Endothelial cell of umbilical vein (primary cell): Measurements from ENCODE around the gene MAGEH1. TPM values are rescaled to one million over a fixed set of nuclear protein-coding genes. Genes with fewer than 3 reads are reported as not detected.
"Not testable (repeated sequence)": the region's sequence is repeated elsewhere in the genome, so short reads cannot be mapped to it uniquely, and the experiment has no call there.

Experiments
- BruUV-seq: library from RNA; stranded (reverse); fragments of 400-500 nt; replicated peaks from 2 replicates; lab custom pipeline; 2021; lab: Mats Ljungman, UMichigan
- CTCF ChIA-PET: fragments of 300-600, 350-600 bp; sonication (Branson Sonifier 250); formaldehyde crosslinking; loops from one replicate; lab custom pipeline; 2021; ENCODE audit warnings: antibody characterized with exemption, inconsistent platforms; lab: Charles Lee
- POLR2A ChIA-PET: fragments of 300-600, 350-600 bp; sonication (Branson Sonifier 250); formaldehyde crosslinking; loops from one replicate; lab custom pipeline; 2021; ENCODE audit warnings: antibody characterized with exemption, inconsistent platforms; lab: Charles Lee
- DNase-seq: peaks from one replicate; pipeline ENCODE4 v3.0.0-alpha.2; 2011; ENCODE audit warnings: low read depth, low spot score
- FAIRE-seq: peaks from 2 replicates; lab custom pipeline; 2011; peaks lifted over from hg19 to GRCh38; lab: Jason Lieb, UNC
- H2AFZ ChIP-seq: 2 replicates; pipeline ENCODE4 v1.6.0; 2012; ENCODE audit warnings: low read depth, low read length, control low read depth, inconsistent platforms
- H3K27ac ChIP-seq: 2 replicates; pipeline ENCODE4 v1.5.1; 2011; ENCODE audit warnings: low read depth, mild to moderate bottlenecking, control low read depth, low read length, moderate library complexity; ENCODE audit not compliant: insufficient read depth
- H3K27me3 ChIP-seq, 2 experiments: 2 replicates each; pipeline versions ENCODE4 v1.6.0 to v1.6.1; 2011; ENCODE audit warnings: low read length in 2 of 2, mixed read lengths in 1 of 2; ENCODE audit not compliant: control insufficient read depth in 2 of 2, insufficient read depth in 2 of 2
- H3K36me3 ChIP-seq, 2 experiments: 2 replicates in 1 of 2; 3 replicates in 1 of 2; pipeline ENCODE4 v1.5.1; 2011; ENCODE audit warnings: low read length in 2 of 2, mild to moderate bottlenecking in 1 of 2, moderate library complexity in 1 of 2; ENCODE audit not compliant: control insufficient read depth in 2 of 2, insufficient read depth in 2 of 2; ENCODE audit errors: extremely low read depth in 1 of 2
- H3K4me1 ChIP-seq: 3 replicates; pipeline ENCODE4 v1.5.1; 2011; ENCODE audit warnings: mild to moderate bottlenecking, low read length; ENCODE audit not compliant: control insufficient read depth, insufficient read depth; ENCODE audit errors: extremely low read depth
- H3K4me2 ChIP-seq: 2 replicates; pipeline ENCODE4 v1.6.1; 2011; ENCODE audit warnings: low read length, control low read depth, mixed read lengths; ENCODE audit not compliant: insufficient read depth
- H3K4me3 ChIP-seq, 3 experiments: fragments of 200-600 bp in 1 of 3; sonication (generic), shearing (Covaris generic) in 1 of 3; replicated peaks in 1 of 3; 2 replicates each; pipeline ENCODE4 v1.5.1; 2011 to 2016; ENCODE audit warnings: control low read depth in 3 of 3, low read length in 3 of 3, mild to moderate bottlenecking in 2 of 3, inconsistent platforms in 1 of 3, low read depth in 1 of 3, moderate library complexity in 1 of 3; ENCODE audit not compliant: insufficient read depth in 1 of 3
- H3K79me2 ChIP-seq: 2 replicates; pipeline ENCODE4 v1.6.0; 2012; ENCODE audit warnings: low read length, inconsistent platforms; ENCODE audit not compliant: control insufficient read depth, insufficient read depth
- H3K9ac ChIP-seq: replicated peaks from 2 replicates; pipeline ENCODE3; 2011; ENCODE audit warnings: low read length, control low read depth; ENCODE audit not compliant: insufficient read depth; ENCODE audit errors: extremely low read depth
- H3K9me1 ChIP-seq: replicated peaks from 3 replicates; pipeline ENCODE4 v1.6.0; 2011; ENCODE audit warnings: mild to moderate bottlenecking, low read length; ENCODE audit not compliant: control insufficient read depth, insufficient read depth; ENCODE audit errors: extremely low read depth
- H3K9me3 ChIP-seq: replicated peaks from 2 replicates; pipeline ENCODE4 v1.5.1; 2012; ENCODE audit warnings: low read length, inconsistent platforms; ENCODE audit not compliant: control insufficient read depth, insufficient read depth
- H4K20me1 ChIP-seq: replicated peaks from 2 replicates; pipeline ENCODE3; 2011; ENCODE audit warnings: mild to moderate bottlenecking, low read length; ENCODE audit not compliant: control insufficient read depth, insufficient read depth; ENCODE audit errors: extremely low read depth
- EZH2 ChIP-seq: IDR thresholded peaks from 2 replicates; pipeline ENCODE4 v1.6.1; 2012; ENCODE audit warnings: borderline replicate concordance, low read depth, mild to moderate bottlenecking, moderate library complexity, low read length, inconsistent platforms; ENCODE audit not compliant: severe bottlenecking
- FOS ChIP-seq: IDR thresholded peaks from 2 replicates; pipeline ENCODE4 v1.6.1; 2011; ENCODE audit warnings: mild to moderate bottlenecking, low read length, moderate library complexity, borderline replicate concordance; ENCODE audit not compliant: insufficient read depth
- GATA2 ChIP-seq: IDR thresholded peaks from 2 replicates; pipeline ENCODE4 v1.7.0; 2011; ENCODE audit warnings: low read depth, mild to moderate bottlenecking, moderate library complexity, mixed read lengths, low read length; ENCODE audit not compliant: insufficient read length, insufficient read depth
- JUN ChIP-seq: IDR thresholded peaks from 2 replicates; pipeline ENCODE4 v1.6.1; 2011; ENCODE audit warnings: borderline replicate concordance, low read depth; ENCODE audit not compliant: insufficient read length, insufficient read depth
- MYC ChIP-seq: IDR thresholded peaks from one replicate; pipeline ENCODE4 v1.6.1; 2011; ENCODE audit warnings: mild to moderate bottlenecking, low read depth, low read length
- POLR2A ChIP-seq: IDR thresholded peaks from 2 replicates; pipeline ENCODE4 v1.6.1; 2012; ENCODE audit warnings: low read depth, mild to moderate bottlenecking, control low read depth, low read length
- POLR2AphosphoS5 ChIP-seq: IDR thresholded peaks from 2 replicates; pipeline ENCODE4 v1.6.1; 2012; ENCODE audit warnings: low read depth, mild to moderate bottlenecking, control low read depth, low read length, moderate library complexity; ENCODE audit not compliant: insufficient read depth
- dilution Hi-C: fragments of 300-500 bp; cut with MboI; formaldehyde crosslinking; loops from one replicate; pipeline ENCODE4 v1.15.0; 2019; ENCODE audit warnings: low sequenced_read_pairs; ENCODE audit not compliant: extremely low pct_ligation_motif_present
- intact Hi-C: fragments of 100-400 bp; cut with micrococcal nuclease; formaldehyde crosslinking; loops from one replicate; pipeline ENCODE4 v1.10.0; 2022
- polyA plus RNA-seq, 4 experiments: library from polyadenylated mRNA; depleted of rRNA in 3 of 4; stranded (reverse) in 3 of 4; unstranded in 1 of 4; fragments of >200 nt; gene quantifications; 2 replicates each; pipeline versions ENCODE4 v1.2.1 to v1.2.3, GENCODE V29; 2011 to 2012; ENCODE audit warnings: missing spikeins in 1 of 4
- total RNA-seq: library from RNA; stranded (reverse); gene quantifications from 2 replicates; pipeline ENCODE4 v1.2.3, GENCODE V29; 2021
- TF ChIP-seq, protein P1 (sequence below), 2 donors: IDR thresholded peaks; 1 replicate in 1 of 2; 2 replicates in 1 of 2; pipeline ENCODE4 v1.5.1; 2011; ENCODE audit warnings: low read length in 2 of 2, mild to moderate bottlenecking in 2 of 2, moderate library complexity in 2 of 2, control low read depth in 1 of 2, inconsistent platforms in 1 of 2, low read depth in 1 of 2; ENCODE audit not compliant: insufficient read depth in 1 of 2; ENCODE audit errors: extremely low read depth in 1 of 2
- TF ChIP-seq, protein P2 (sequence below): IDR thresholded peaks from 2 replicates; pipeline ENCODE4 v1.6.1; 2011; ENCODE audit not compliant: insufficient read depth, insufficient read length

Gene MAGEH1
- total and polyA plus RNA-seq, 2 donors (not counting 3 experiments of a cell fraction or from before 2014, with no cell fraction given), result 15.1 to 32.2 TPM

DNA sequence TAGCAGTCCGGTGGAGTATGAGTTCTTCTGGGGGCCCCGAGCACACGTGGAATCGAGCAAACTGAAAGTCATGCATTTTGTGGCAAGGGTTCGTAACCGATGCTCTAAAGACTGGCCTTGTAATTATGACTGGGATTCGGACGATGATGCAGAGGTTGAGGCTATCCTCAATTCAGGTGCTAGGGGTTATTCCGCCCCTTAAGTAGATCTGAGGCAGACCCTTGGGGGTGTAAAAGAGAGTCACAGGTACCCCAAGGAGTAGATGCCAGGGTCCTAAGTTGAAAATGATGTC, 852 bp downstream of the MAGEH1 start:
- FAIRE-seq (peak; percentile 62), DNase-seq (no peak)
- no peak overlapping the region for H3K27ac ChIP-seq
- H3K9me3 ChIP-seq, result no peaks in the 10 kb centered on the region
- H3K4me2 ChIP-seq, result peak overlapping the region; percentile 54
- H3K9me1 ChIP-seq, result no peaks in the 10 kb centered on the region
- H3K36me3 ChIP-seq, result no peaks in the 10 kb centered on the region
- H3K4me1 ChIP-seq, result peaks cover 5% of the 10 kb centered on the region
- no peaks in the 10 kb centered on the region for H4K20me1 ChIP-seq
- H3K79me2 ChIP-seq, result no peaks in the 10 kb centered on the region
- no peak for TF ChIP-seq FOS
- no peak for TF ChIP-seq GATA2
- TF ChIP-seq MYC, result no peak
- no peak for TF ChIP-seq JUN
- TF ChIP-seq, protein P1, sequence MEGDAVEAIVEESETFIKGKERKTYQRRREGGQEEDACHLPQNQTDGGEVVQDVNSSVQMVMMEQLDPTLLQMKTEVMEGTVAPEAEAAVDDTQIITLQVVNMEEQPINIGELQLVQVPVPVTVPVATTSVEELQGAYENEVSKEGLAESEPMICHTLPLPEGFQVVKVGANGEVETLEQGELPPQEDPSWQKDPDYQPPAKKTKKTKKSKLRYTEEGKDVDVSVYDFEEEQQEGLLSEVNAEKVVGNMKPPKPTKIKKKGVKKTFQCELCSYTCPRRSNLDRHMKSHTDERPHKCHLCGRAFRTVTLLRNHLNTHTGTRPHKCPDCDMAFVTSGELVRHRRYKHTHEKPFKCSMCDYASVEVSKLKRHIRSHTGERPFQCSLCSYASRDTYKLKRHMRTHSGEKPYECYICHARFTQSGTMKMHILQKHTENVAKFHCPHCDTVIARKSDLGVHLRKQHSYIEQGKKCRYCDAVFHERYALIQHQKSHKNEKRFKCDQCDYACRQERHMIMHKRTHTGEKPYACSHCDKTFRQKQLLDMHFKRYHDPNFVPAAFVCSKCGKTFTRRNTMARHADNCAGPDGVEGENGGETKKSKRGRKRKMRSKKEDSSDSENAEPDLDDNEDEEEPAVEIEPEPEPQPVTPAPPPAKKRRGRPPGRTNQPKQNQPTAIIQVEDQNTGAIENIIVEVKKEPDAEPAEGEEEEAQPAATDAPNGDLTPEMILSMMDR (IDR thresholded peaks at IDR 0.05; ENCODE audit: extremely low read depth in 1 of 2, insufficient read depth in 1 of 2, low read depth in 1 of 2, low read length in 2 of 2), result no peak
- no peak for TF ChIP-seq POLR2A
- TF ChIP-seq EZH2, result no peak
- no peak for TF ChIP-seq POLR2AphosphoS5
- TF ChIP-seq, protein P2, sequence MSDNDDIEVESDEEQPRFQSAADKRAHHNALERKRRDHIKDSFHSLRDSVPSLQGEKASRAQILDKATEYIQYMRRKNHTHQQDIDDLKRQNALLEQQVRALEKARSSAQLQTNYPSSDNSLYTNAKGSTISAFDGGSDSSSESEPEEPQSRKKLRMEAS, result no peak
- H3K9ac ChIP-seq, result peak overlapping the region; percentile 33
- intact Hi-C loops (no loop called here), dilution Hi-C loops (no loop called here)
- H2AFZ ChIP-seq, result peak overlapping the region; percentile 0
- BruUV-seq, result no TSS peak
- POLR2A ChIA-PET, result interaction anchor here (1.1 to 1.5 kb wide), 2 partner anchors 36 to 265 kb away, joined by 4 to 7 read pairs; partner anchors contain the start of gene RRAGB
- CTCF ChIA-PET, result interaction anchor here (1.4 to 1.9 kb wide), 3 partner anchors 36 to 795 kb away, joined by 6 to 13 read pairs (median 7); no protein-coding TSS in a partner anchor
- H3K27me3 ChIP-seq, result no peaks in the 10 kb centered on the region
- H3K4me3 ChIP-seq, result peak overlapping the region; percentile 56 to 70 (median 61)

DNA sequence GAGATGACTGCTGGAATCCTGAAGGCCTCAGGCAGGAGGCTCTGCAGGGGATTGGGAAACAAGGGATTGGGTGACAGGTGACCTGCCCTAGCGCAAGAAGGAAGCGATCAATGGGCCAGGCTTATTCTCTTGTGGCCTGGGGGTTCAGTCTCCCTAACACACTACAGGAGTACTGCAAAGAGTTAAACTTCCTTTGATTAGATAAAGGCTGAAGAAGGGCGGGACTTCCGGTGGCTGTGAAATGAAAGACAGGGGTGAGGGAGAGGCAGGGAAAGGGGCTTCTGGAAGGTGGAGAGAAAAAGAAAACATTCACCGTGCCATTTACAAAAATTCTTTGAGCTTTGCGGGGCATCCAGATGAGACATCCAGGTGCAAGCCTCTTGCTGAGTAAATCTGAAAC, 3.8 kb downstream of the MAGEH1 start:
- H3K9me3 ChIP-seq, result not testable (repeated sequence)

DNA sequence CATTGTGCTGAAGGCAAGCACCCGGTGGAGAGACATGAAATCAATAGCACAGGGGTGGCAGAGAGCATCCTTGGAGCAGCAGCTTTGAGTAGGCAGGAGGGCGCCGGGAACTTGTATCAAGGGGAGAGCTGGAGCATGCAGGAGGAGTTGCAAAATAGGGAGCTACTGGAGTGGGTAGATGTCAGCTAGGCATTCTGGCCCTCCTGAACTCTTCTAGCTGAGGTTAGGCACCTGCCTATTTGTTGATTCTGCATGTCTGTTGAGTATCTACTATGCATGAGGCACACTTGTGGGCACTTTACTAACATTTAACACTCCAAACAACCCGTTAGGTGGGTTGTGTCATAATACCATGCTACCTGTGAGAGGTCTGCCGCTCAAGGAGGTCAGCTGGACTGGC, 7.5 kb downstream of the MAGEH1 start:
- H3K79me2 ChIP-seq, H3K27me3 ChIP-seq, DNase-seq, H3K4me1 ChIP-seq, FAIRE-seq, H3K36me3 ChIP-seq, H2AFZ ChIP-seq, intact Hi-C loops, H3K9me1 ChIP-seq, H3K4me3 ChIP-seq, H4K20me1 ChIP-seq, POLR2A ChIA-PET, H3K9ac ChIP-seq, BruUV-seq, H3K27ac ChIP-seq, CTCF ChIA-PET, H3K9me3 ChIP-seq, dilution Hi-C loops, H3K4me2 ChIP-seq: not testable (repeated sequence)

More for the DNA sequence above, 3.8 kb downstream of the MAGEH1 start:
- H3K4me2 ChIP-seq, BruUV-seq, H3K79me2 ChIP-seq, H4K20me1 ChIP-seq, H3K36me3 ChIP-seq, FAIRE-seq, H3K4me1 ChIP-seq, H3K4me3 ChIP-seq, POLR2A ChIA-PET, H2AFZ ChIP-seq, H3K27ac ChIP-seq, dilution Hi-C loops, H3K9ac ChIP-seq, H3K27me3 ChIP-seq, H3K9me1 ChIP-seq, intact Hi-C loops, CTCF ChIA-PET, DNase-seq: not testable (repeated sequence)
